Keratinocyte (primary cell): ENCODE data around the gene BORCS6.

Experiments used
- EZH2 ChIP-seq: IDR thresholded peaks from one replicate; pipeline ENCODE4 v1.6.1; 2012; ENCODE audit warnings: inconsistent platforms, mild to moderate bottlenecking, low read length, moderate library complexity
- TF ChIP-seq, protein P1 (sequence below), 3 experiments: IDR thresholded peaks in 1 of 3; conservative IDR thresholded peaks in 1 of 3; optimal IDR thresholded peaks in 1 of 3; 2 replicates in 2 of 3; 3 replicates in 1 of 3; pipeline versions ENCODE3 to v1.5.1; 2011; ENCODE audit warnings: low read length in 3 of 3, mild to moderate bottlenecking in 3 of 3, moderate library complexity in 2 of 3, control low read depth in 1 of 3, inconsistent platforms in 1 of 3; ENCODE audit not compliant: insufficient read depth in 2 of 3; ENCODE audit errors: extremely low read depth in 1 of 3

DNA sequence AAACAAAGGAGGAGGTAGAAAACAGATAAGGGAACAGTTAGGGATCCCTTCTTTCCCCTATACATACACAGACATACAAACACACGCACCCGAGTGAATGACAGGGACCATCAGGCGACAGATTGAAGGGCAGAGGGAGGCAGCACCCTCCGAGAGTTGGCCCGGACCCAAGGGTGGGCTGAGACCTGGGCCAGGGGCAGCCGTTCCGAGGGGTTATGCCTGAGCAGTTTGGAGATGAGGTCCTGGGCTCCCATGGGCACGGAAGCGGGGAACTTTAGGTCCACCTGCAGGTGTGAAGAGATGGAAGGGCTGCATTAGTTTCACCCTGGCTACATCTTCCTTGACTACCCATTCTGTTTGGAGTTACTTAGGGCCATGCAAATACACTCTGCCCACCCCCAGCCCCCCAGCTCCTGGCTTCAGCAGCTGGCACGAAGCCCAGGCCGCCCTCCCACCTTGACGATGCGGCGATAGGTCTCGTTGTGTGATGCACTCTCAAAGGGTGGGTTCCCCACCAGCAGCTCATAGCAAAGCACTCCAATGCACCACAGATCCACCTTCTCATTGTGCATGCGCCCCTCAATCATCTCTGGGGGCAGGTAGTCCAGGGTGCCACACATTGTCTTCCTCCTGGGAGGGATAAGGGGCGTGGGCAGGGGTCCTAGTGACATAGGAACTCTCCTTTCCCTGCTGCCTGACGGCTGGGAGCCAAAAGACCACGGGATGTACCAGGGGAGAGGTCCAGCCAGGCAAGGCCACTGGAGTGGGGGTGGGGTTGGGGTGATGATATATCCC, 15.0 kb upstream of the BORCS6 start:
- TF ChIP-seq, protein P1, sequence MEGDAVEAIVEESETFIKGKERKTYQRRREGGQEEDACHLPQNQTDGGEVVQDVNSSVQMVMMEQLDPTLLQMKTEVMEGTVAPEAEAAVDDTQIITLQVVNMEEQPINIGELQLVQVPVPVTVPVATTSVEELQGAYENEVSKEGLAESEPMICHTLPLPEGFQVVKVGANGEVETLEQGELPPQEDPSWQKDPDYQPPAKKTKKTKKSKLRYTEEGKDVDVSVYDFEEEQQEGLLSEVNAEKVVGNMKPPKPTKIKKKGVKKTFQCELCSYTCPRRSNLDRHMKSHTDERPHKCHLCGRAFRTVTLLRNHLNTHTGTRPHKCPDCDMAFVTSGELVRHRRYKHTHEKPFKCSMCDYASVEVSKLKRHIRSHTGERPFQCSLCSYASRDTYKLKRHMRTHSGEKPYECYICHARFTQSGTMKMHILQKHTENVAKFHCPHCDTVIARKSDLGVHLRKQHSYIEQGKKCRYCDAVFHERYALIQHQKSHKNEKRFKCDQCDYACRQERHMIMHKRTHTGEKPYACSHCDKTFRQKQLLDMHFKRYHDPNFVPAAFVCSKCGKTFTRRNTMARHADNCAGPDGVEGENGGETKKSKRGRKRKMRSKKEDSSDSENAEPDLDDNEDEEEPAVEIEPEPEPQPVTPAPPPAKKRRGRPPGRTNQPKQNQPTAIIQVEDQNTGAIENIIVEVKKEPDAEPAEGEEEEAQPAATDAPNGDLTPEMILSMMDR (optimal IDR thresholded peaks at IDR 0.05 in 1 of 3, IDR thresholded peaks at IDR 0.05 in 1 of 3, conservative IDR thresholded peaks at IDR 0.05 in 1 of 3; ENCODE audit: extremely low read depth in 1 of 3, insufficient read depth in 2 of 3, low read length in 3 of 3) = no peak
- TF ChIP-seq EZH2 = no peak
